ENCODE data around the gene IL36RN.

IL36RN gene

DNA sequence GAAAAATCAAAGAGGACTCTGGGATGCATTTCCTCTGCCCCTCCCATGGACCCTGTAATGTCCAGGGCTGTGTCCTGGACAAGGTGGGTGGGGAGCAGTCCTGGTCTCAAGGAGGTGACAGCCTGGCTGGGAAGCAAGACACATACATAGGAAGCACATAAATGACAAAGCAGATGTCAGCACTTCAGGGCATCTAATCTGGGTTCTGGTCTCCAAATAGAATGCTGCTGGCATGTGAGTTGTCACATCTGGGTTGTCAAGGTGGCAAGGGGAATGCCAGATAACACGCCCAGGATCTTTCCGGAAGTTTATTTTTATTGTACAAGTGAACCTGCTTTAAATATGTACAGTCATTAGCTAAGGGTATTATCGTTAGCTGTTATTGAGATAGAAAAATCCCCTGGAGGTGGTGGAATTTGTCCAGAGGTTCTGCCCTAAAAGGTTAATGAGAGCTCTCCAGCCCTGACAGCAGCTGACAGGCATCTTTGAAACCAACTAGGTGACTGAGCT is 14.4 kb downstream of the IL36RN start:
- H3K27ac Mint-ChIP-seq, result no peak overlapping the region
- H3K36me3 Mint-ChIP-seq, result no peaks in the 10 kb centered on the region
- peaks cover 6% of the 10 kb centered on the region for H3K4me1 Mint-ChIP-seq
- H3K27me3 Mint-ChIP-seq, result peaks cover 30% of the 10 kb centered on the region
- H3K9me3 Mint-ChIP-seq, result no peaks in the 10 kb centered on the region
- H3K4me3 Mint-ChIP-seq, result no peak overlapping the region
- no peak for DNase-seq
- CTCF ChIA-PET, result interaction anchor here (0.8 to 13.2 kb wide), 3 partner anchors 53 to 88 kb away, joined by 3 to 226 read pairs (median 3); no protein-coding TSS in a partner anchor

DNA sequence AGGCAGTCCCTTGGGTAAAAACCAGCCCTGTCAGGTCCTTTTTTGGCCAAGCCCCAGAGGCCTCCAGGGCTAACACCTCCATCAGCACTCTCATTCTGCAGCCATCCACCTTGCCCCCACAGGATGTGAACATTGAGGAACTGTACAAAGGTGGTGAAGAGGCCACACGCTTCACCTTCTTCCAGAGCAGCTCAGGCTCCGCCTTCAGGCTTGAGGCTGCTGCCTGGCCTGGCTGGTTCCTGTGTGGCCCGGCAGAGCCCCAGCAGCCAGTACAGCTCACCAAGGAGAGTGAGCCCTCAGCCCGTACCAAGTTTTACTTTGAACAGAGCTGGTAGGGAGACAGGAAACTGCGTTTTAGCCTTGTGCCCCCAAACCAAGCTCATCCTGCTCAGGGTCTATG is 16.0 kb downstream of the IL36RN start:
- Mint-ChIP-seq H3K27ac (peak overlapping the region; percentile 10), H3K27me3 (peaks cover 28% of the 10 kb centered on the region), H3K4me1 (peaks cover 6% of the 10 kb centered on the region), H3K9me3 (no peaks in the 10 kb centered on the region), H3K4me3 (no peak overlapping the region), H3K36me3 (no peaks in the 10 kb centered on the region)
- peak; percentile 31 for DNase-seq
- CTCF ChIA-PET, result interaction anchor here (1.0 to 13.2 kb wide), 4 partner anchors 10 to 296 kb away, joined by 3 to 226 read pairs (median 3); no protein-coding TSS in a partner anchor

DNA sequence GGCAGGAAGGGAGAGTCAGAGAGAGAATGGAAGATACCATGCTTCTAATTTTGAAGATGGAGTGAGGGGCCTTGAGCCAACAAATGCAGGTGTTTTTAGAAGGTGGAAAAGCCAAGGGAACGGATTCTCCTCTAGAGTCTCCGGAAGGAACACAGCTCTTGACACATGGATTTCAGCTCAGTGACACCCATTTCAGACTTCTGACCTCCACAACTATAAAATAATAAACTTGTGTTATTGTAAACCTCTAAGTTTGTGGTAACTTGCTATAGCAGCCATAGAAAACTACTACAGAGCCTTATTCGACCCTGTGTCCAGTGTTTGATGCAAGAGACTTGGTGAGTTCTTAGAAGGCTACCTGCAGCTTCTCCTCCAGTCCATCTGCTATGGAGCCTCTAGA is 16.6 kb downstream of the IL36RN start:
- no peaks in the 10 kb centered on the region for H3K9me3 Mint-ChIP-seq
- CTCF ChIA-PET, result interaction anchor here (1.0 to 13.2 kb wide), 4 partner anchors 9 to 295 kb away, joined by 3 to 226 read pairs (median 3); no protein-coding TSS in a partner anchor
- peaks cover 6% of the 10 kb centered on the region for H3K4me1 Mint-ChIP-seq
- no peaks in the 10 kb centered on the region for H3K36me3 Mint-ChIP-seq
- no peak for DNase-seq
- H3K27me3 Mint-ChIP-seq, result peaks cover 30% of the 10 kb centered on the region
- H3K27ac Mint-ChIP-seq, result no peak overlapping the region
- no peak overlapping the region for H3K4me3 Mint-ChIP-seq

DNA sequence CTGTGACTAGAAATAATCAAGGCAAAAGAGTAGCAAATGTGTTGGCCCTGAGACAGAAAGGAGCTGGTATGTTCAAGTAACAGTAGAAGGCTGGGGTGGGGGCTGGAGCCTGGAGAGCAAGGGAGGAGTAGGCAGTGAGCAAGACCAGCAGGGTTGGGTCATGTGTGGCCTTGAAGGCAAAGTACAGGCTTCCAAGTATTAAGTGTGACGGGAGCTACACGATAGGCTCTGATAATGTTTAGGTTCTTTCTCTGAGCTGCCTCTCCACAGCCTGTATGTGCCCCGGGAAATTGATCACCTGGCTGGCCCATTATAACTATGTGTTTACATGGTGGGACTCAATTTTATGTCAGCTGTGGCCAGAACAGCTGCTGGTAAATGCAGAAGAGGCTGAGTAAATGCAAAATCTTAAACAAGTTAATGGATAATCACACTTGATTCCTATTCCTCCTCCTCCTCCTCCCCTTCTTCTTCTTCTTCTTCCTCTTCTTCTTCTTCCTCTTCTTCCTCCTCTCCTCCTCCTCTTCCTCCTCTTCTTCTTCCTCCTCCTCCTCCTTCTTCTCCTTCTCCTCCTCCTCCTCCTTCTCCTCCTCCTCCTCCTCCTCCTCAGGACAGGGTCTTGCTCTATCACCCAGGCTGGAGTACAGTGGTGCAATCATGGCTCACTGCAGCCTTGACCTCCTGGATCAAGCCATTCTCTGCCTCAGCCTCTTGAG is 18.1 kb downstream of the IL36RN start:
- peaks cover 41% of the 10 kb centered on the region for H3K27me3 Mint-ChIP-seq
- no peak for DNase-seq
- no peak overlapping the region for H3K4me3 Mint-ChIP-seq
- no peak overlapping the region for H3K27ac Mint-ChIP-seq
- no peaks in the 10 kb centered on the region for H3K36me3 Mint-ChIP-seq
- CTCF ChIA-PET, result interaction anchor here (0.7 to 13.2 kb wide), 8 partner anchors 13 to 313 kb away, joined by 3 to 226 read pairs (median 4); no protein-coding TSS in a partner anchor
- peaks cover 6% of the 10 kb centered on the region for H3K4me1 Mint-ChIP-seq
- no peaks in the 10 kb centered on the region for H3K9me3 Mint-ChIP-seq

DNA sequence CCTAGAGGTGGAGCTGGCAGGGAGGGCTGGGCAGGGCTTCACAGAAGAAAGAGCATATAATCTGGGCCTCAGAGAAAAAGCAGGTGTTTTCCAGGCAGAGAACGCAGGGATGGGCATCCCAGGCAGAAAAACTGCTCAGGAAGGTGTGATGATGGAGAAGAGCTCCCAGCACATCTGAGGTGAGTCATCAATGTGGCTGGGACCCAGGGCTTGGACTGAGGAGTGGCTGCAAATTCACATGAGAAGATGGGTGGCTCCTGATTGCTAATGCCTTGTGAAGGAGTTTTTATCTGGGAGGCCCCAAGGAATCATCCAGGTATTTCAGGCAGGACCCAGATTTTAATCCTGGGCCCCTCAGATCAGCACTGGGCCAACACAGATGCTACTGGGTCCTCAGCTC is 18.9 kb downstream of the IL36RN start:
- Mint-ChIP-seq H3K27ac (no peak overlapping the region), H3K4me3 (no peak overlapping the region)
- CTCF ChIA-PET, result interaction anchor here (0.9 to 13.2 kb wide), 10 partner anchors 13 to 312 kb away, joined by 3 to 226 read pairs (median 4); no protein-coding TSS in a partner anchor

DNA sequence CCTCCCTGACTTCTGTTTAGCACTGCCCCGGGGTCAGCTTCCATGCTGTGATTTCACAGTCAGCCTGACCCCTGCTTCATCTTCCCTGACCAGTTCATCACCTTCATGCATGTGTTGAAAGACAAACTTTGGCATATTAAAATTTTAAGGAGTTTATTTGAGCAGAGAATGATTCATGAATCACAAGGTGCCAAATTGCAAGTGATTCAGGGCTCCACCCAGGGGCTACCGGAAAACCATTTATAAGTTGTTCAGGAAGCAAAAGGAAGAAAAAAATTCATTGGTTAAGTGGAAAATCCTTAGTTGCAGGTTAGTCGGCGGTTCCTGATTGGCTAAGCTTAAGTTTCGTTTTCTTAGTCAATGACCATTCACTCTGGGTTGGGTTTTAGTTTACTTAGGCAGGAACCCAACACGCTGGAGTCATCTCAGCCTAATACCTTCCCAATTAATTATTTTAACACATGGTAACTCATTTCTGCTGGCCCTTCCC is 19.4 kb downstream of the IL36RN start:
- CTCF ChIA-PET, result interaction anchor here (0.7 to 13.2 kb wide), 10 partner anchors 14 to 126 kb away, joined by 3 to 226 read pairs (median 4); no protein-coding TSS in a partner anchor
- Mint-ChIP-seq H3K27ac (no peak overlapping the region), H3K9me3 (no peaks in the 10 kb centered on the region)

More for the DNA sequence above, 18.9 kb downstream of the IL36RN start:
- peaks cover 6% of the 10 kb centered on the region for H3K4me1 Mint-ChIP-seq
- no peaks in the 10 kb centered on the region for H3K36me3 Mint-ChIP-seq
- DNase-seq, result no peak
- peaks cover 37% of the 10 kb centered on the region for H3K27me3 Mint-ChIP-seq
- H3K9me3 Mint-ChIP-seq, result no peaks in the 10 kb centered on the region

DNA sequence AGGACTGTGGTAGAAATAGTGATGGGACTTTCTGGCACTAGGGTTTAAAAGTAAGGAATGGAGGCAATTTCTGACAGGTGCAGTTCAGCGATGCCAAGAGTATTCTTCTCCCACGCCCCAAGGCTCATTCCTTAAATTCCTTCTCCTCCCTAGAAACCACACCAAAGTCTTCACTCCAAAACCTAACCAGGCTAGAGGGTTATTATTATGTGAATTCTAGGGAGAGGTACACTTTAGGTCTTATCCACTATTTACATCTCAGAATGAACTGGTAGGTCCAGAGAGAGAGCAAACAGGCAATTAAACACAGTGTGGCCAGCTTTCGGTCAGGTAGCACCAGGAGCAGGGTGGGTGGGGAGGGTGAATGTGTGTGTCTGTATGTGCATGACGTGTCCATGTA is 20.1 kb downstream of the IL36RN start:
- no peak overlapping the region for H3K27ac Mint-ChIP-seq
- no peak for DNase-seq
- peaks cover 41% of the 10 kb centered on the region for H3K27me3 Mint-ChIP-seq
- CTCF ChIA-PET, result interaction anchor here (0.7 to 13.2 kb wide), 17 partner anchors 19 to 311 kb away, joined by 3 to 226 read pairs (median 6); partner anchors contain the start of gene PSD4
- peaks cover 6% of the 10 kb centered on the region for H3K4me1 Mint-ChIP-seq
- H3K36me3 Mint-ChIP-seq, result no peaks in the 10 kb centered on the region
- H3K9me3 Mint-ChIP-seq, result no peaks in the 10 kb centered on the region
- H3K4me3 Mint-ChIP-seq, result no peak overlapping the region

More for the DNA sequence above, 19.4 kb downstream of the IL36RN start:
- peaks cover 38% of the 10 kb centered on the region for H3K27me3 Mint-ChIP-seq
- H3K4me3 Mint-ChIP-seq, result no peak overlapping the region
- H3K4me1 Mint-ChIP-seq, result peaks cover 6% of the 10 kb centered on the region
- no peak for DNase-seq
- H3K36me3 Mint-ChIP-seq, result no peaks in the 10 kb centered on the region

DNA sequence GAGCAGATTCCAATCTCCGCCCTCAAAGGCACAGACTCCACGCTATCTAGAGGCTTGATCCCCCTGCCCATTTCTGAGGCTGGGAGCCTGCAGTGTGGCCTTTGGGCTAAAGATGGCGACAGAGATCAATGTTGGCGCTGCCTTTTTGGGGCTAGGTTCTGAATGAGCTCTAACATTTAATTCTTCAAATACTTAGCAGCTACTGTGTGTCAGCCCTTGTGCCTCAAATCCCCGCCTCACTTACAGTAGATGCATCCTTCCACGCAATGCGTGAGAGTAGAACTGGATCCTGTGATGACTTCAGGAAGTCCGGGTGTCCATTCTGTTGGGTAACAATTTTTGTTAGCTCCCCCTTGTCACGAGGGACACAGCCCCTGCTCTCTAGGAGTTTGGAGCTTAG is 21.1 kb downstream of the IL36RN start:
- H3K36me3 Mint-ChIP-seq, result no peaks in the 10 kb centered on the region
- peaks cover 40% of the 10 kb centered on the region for H3K27me3 Mint-ChIP-seq
- no peak overlapping the region for H3K4me3 Mint-ChIP-seq
- no peak overlapping the region for H3K27ac Mint-ChIP-seq
- CTCF ChIA-PET, result interaction anchor here (0.7 to 13.2 kb wide), 38 partner anchors 9 to 310 kb away, joined by 3 to 226 read pairs (median 5); partner anchors contain the start of genes IL1F10, IL36B and PSD4
- DNase-seq, result peak; percentile 67
- no peaks in the 10 kb centered on the region for H3K9me3 Mint-ChIP-seq
- peaks cover 1% of the 10 kb centered on the region for H3K4me1 Mint-ChIP-seq

DNA sequence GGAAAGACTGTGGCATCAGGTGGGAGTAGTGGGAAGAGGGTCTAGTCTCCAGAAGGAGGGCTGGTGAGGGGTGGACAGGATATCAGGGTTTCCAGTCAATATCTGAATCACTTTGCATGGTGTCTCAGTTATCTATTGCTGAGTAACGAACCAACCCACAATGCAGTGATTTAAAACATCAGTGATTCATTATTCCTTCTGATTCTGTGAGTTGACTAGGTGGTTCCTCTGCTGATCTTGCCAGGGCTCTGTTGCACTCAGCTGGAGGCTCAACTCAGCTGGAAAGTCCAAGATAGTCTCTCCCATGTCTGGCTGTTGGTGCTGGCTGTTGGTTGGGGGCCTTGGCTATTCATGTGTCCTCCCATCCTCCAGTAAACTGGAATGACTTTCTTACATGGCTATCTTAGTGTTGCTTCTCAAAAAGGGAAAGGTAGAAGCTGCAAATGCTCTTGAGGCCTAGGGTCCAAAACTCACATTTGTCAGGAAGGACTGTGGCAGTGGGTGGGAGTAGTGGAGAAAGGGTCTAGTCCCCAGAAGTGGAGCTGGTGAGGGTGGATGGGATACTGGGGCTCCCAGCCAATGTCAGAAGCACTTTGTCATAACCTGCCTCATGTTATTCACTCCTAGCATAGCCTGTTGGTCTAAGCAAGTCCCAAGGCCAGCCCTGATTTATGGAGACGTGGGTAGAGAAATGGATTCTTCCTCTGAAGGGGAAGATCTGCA is 22.7 kb downstream of the IL36RN start:
- Mint-ChIP-seq H3K4me3 (no peak overlapping the region), H3K27me3 (peaks cover 43% of the 10 kb centered on the region), H3K9me3 (no peaks in the 10 kb centered on the region), H3K4me1 (no peaks in the 10 kb centered on the region), H3K36me3 (no peaks in the 10 kb centered on the region), H3K27ac (no peak overlapping the region)
- no peak for DNase-seq
- CTCF ChIA-PET, result interaction anchor here (1.0 to 13.2 kb wide), 9 partner anchors 7 to 167 kb away, joined by 3 to 226 read pairs (median 12); no protein-coding TSS in a partner anchor

DNA sequence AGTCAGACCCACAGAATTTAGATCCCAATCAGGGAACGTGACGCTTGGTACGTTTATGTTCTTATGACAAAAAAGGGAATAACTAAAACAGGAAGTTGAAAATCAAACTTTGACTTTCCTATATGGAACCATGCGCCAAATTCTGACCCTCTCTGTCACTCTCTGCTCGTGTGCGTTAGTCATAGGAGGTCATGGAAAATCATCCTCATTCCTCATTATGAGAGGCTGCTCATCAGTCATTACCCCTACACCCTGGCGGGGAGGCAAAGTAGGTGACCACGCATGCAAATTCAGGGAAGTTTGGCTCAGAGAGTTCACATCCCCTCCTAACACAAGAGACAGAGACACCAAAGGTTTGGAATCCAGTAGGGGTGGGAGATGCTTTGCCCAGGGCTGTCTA is 24.3 kb downstream of the IL36RN start:
- H3K27me3 Mint-ChIP-seq, result peaks cover 31% of the 10 kb centered on the region
- no peak overlapping the region for H3K27ac Mint-ChIP-seq
- CTCF ChIA-PET, result interaction anchor here (0.7 to 13.2 kb wide), 7 partner anchors 54 to 169 kb away, joined by 3 to 226 read pairs (median 4); no protein-coding TSS in a partner anchor
- no peaks in the 10 kb centered on the region for H3K36me3 Mint-ChIP-seq
- no peak overlapping the region for H3K4me3 Mint-ChIP-seq
- H3K9me3 Mint-ChIP-seq, result no peaks in the 10 kb centered on the region
- no peaks in the 10 kb centered on the region for H3K4me1 Mint-ChIP-seq
- no peak for DNase-seq

DNA sequence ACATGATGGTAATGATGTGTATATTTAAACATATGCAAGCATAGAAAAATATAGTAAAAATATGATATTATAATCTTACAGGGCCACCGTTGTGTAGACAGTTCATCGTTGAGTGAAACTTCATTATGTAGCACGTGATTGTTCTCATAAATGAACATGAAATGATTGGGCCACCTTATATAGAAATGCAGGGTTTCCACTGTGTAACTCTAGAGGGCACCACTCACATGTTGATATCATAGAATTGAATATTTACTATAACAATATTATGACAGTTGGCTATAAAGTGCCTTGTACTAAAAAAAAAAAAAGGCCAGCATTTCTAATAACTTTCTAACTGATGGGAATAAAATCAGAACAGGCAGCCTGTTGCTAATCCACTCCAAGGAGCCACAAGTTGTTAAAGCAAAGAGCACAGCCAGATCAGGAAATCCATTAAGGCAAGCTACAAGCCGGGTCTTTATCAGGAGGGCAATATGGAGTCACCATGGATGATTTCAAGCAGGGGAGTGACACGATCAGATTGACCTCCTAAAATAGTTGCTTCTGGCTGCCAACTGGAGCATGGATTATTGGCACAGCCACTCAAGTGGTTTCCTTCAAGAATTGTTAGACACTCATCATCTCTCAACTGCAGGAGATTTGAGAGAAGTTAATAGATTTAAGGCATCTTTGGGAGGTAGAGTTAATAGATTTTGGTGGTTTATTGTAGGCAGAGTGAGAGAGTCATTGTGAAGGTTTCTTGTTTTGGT is 25.4 kb downstream of the IL36RN start:
- H3K27ac Mint-ChIP-seq, result no peak overlapping the region
- no peak for DNase-seq
- no peaks in the 10 kb centered on the region for H3K9me3 Mint-ChIP-seq
- no peaks in the 10 kb centered on the region for H3K36me3 Mint-ChIP-seq
- CTCF ChIA-PET, result interaction anchor here (0.6 to 13.2 kb wide), 13 partner anchors 9 to 306 kb away, joined by 3 to 226 read pairs (median 4); no protein-coding TSS in a partner anchor
- H3K4me1 Mint-ChIP-seq, result no peaks in the 10 kb centered on the region
- peaks cover 31% of the 10 kb centered on the region for H3K27me3 Mint-ChIP-seq
- H3K4me3 Mint-ChIP-seq, result no peak overlapping the region

DNA sequence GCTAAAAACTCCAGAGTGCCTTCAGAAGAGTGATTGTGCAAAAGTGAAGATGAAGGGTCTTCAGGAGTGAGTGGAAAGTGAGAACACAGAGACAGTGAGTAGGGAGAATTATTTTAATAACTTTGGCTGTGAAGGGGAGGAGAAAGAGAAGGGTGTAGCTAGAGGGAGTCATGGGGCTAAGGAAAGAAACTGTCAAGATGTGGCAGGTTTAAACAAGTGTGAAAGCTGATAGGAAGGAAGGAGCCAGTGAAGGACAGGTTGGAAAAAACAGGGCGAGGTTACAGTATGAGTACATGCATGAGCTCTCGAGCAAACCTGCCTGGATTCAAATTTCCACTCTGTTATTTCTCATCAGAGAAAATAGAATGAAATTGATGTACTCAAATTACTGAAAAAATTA is 26.5 kb downstream of the IL36RN start:
- Mint-ChIP-seq H3K36me3 (no peaks in the 10 kb centered on the region), H3K4me3 (no peak overlapping the region), H3K4me1 (no peaks in the 10 kb centered on the region), H3K9me3 (no peaks in the 10 kb centered on the region), H3K27ac (no peak overlapping the region), H3K27me3 (peaks cover 24% of the 10 kb centered on the region)
- no peak for DNase-seq
- CTCF ChIA-PET, result interaction anchor here (0.6 to 13.2 kb wide), 10 partner anchors 43 to 305 kb away, joined by 3 to 226 read pairs (median 3); no protein-coding TSS in a partner anchor

Measured in activated naive CD4-positive, alpha-beta T cell treated with anti-CD3 and anti-CD28 coated beads, Interleukin-2, amount 10 ng/mL, durations not matched to agents 7 days and 5 days (primary cell).